ENCODE measurements around the gene SNCA.
A peak's percentile ranks its signal among the peaks of the same experiment; 100 is the strongest.

The SNCA gene

DNA sequence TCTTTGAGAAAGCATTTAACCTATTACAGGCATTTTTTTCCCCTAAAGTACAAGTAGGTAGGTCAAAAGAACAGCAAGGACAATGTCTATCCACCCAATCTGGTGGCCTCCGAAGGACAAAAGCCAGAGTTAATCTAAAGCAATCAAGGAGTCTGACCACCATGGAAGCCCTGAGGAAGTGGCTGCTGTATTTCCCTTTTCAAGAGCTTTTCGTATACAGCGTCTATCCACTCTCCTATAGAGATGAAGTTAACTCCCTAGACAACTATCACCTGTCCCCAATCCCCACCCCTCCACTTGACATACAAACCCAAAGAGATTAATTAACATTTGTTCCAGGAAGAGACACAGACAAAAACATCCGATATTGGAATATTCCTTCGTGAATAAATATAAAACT lies 85.5 kb downstream of the SNCA start:
- no peak overlapping the region for H3K4me2 ChIP-seq (ENCODE audit: low read length)

DNA sequence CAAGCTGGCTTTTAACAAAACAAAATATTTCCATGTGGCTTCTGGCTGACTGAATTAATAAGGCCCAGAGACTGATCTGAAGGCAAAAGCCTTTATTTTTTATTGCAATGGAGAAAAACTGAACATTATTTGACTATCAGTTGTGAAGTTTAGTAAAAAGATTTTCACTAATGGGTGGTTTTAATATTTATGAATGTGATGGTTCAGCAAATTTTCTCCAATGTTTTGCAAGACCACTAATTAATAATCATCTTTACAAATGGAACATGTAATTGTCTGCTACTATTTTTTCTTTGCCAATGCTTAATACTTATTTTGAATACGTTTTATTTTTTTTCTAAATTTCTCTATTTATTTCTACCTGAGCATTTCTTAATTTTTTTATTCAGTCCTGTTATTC lies 90.6 kb downstream of the SNCA start:
- Histone ChIP-seq H3K9me3 (replicated peaks; ENCODE audit: low read length) (no peaks in the 10 kb centered on the region), H3K4me1 (ENCODE audit: control insufficient read depth, insufficient read depth, low read length) (no peaks in the 10 kb centered on the region), H3K36me3 (ENCODE audit: insufficient read depth, low read length) (no peaks in the 10 kb centered on the region), H3K4me2 (ENCODE audit: low read length) (no peak overlapping the region), H3K9ac (ENCODE audit: low read depth, low read length) (no peak overlapping the region), H3K27me3 (ENCODE audit: control insufficient read depth, insufficient read depth, low read length) (no peaks in the 10 kb centered on the region), H3K4me3 (ENCODE audit: low read length) (no peak overlapping the region)

More for the DNA sequence above, 85.5 kb downstream of the SNCA start:
- Histone ChIP-seq H3K9me3 (replicated peaks; ENCODE audit: low read length) (no peaks in the 10 kb centered on the region), H3K4me1 (ENCODE audit: control insufficient read depth, insufficient read depth, low read length) (peaks cover 21% of the 10 kb centered on the region), H3K9ac (ENCODE audit: low read depth, low read length) (no peak overlapping the region), H3K4me3 (ENCODE audit: low read length) (no peak overlapping the region), H3K27me3 (ENCODE audit: control insufficient read depth, insufficient read depth, low read length) (no peaks in the 10 kb centered on the region), H3K36me3 (ENCODE audit: insufficient read depth, low read length) (no peaks in the 10 kb centered on the region)

GRCh38 chr4:89745708-89746107 lies 91.3 kb downstream of the SNCA start:
- Histone ChIP-seq H3K9ac (ENCODE audit: low read depth, low read length) (no peak overlapping the region), H3K27me3 (ENCODE audit: control insufficient read depth, insufficient read depth, low read length) (no peaks in the 10 kb centered on the region), H3K36me3 (ENCODE audit: insufficient read depth, low read length) (no peaks in the 10 kb centered on the region), H3K9me3 (replicated peaks; ENCODE audit: low read length) (no peaks in the 10 kb centered on the region), H3K4me2 (ENCODE audit: low read length) (no peak overlapping the region), H3K4me1 (ENCODE audit: control insufficient read depth, insufficient read depth, low read length) (no peaks in the 10 kb centered on the region), H3K4me3 (ENCODE audit: low read length) (no peak overlapping the region)

DNA sequence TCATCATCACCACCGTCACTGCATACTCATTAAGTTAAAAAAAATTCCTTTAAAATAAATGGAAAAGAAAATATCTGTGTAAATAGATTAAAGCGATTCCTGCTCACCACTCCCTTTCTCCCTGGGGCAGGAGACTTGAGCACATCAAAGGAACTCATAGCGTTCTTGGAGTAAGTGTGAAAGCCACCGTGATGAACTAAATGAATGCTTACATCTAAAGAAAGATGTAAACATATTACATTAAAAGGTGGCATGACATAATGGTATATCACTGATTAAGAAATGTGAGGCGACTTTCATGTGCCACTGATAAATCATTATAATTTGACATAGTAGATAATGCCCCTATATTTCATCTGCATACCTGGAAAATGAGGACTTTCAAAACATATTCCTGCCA lies 92.0 kb downstream of the SNCA start:
- H3K9ac ChIP-seq (ENCODE audit: low read depth, low read length) = no peak overlapping the region
- no peak overlapping the region for H3K4me3 ChIP-seq (ENCODE audit: low read length)
- no peaks in the 10 kb centered on the region for H3K36me3 ChIP-seq (ENCODE audit: insufficient read depth, low read length)
- H3K4me1 ChIP-seq (ENCODE audit: control insufficient read depth, insufficient read depth, low read length) = no peaks in the 10 kb centered on the region
- no peaks in the 10 kb centered on the region for H3K27me3 ChIP-seq (ENCODE audit: control insufficient read depth, insufficient read depth, low read length)
- H3K9me3 ChIP-seq (replicated peaks; ENCODE audit: low read length) = no peaks in the 10 kb centered on the region
- H3K4me2 ChIP-seq (ENCODE audit: low read length) = no peak overlapping the region

DNA sequence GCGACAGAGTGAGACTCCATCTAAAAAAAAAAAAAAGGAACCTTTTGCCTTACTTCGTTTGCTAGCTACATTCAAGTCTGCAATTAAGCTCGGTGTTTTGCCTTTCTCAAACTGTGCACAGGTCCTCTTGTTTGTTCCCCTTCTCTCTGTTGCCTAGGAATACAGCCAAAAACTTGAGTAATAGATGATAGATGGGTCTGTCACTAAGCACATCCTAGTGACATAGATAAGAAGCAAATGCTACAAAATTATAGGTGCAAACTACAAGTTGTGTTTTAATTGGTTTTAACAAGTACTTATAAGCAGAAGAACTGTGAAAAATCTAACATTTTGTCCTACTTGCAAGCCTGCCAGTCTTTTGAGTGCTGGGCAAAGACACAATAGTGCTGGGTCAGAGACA lies 95.2 kb downstream of the SNCA start:
- H3K36me3 ChIP-seq (ENCODE audit: insufficient read depth, low read length) = no peaks in the 10 kb centered on the region
- H3K27me3 ChIP-seq (ENCODE audit: control insufficient read depth, insufficient read depth, low read length) = no peaks in the 10 kb centered on the region
- H3K4me2 ChIP-seq (ENCODE audit: low read length) = no peak overlapping the region
- H3K9me3 ChIP-seq (replicated peaks; ENCODE audit: low read length) = no peaks in the 10 kb centered on the region
- H3K9ac ChIP-seq (ENCODE audit: low read depth, low read length) = no peak overlapping the region
- H3K4me1 ChIP-seq (ENCODE audit: control insufficient read depth, insufficient read depth, low read length) = peaks cover 11% of the 10 kb centered on the region
- H3K4me3 ChIP-seq (ENCODE audit: low read length) = no peak overlapping the region

GRCh38 chr4:89739311-89739988 lies 97.5 kb downstream of the SNCA start:
- H3K4me3 ChIP-seq (ENCODE audit: low read length) = no peak overlapping the region

GRCh38 chr4:89737888-89738287 lies 99.1 kb downstream of the SNCA start:
- Histone ChIP-seq H3K36me3 (ENCODE audit: insufficient read depth, low read length) (no peaks in the 10 kb centered on the region), H3K4me2 (ENCODE audit: low read length) (peak overlapping the region; percentile 19), H3K4me1 (ENCODE audit: control insufficient read depth, insufficient read depth, low read length) (peaks cover 11% of the 10 kb centered on the region), H3K4me3 (ENCODE audit: low read length) (no peak overlapping the region), H3K27me3 (ENCODE audit: control insufficient read depth, insufficient read depth, low read length) (no peaks in the 10 kb centered on the region), H3K9me3 (replicated peaks; ENCODE audit: low read length) (no peaks in the 10 kb centered on the region), H3K9ac (ENCODE audit: low read depth, low read length) (no peak overlapping the region)

More at GRCh38 chr4:89739311-89739988, 97.5 kb downstream of the SNCA start:
- Histone ChIP-seq H3K9me3 (replicated peaks; ENCODE audit: low read length) (no peaks in the 10 kb centered on the region), H3K4me2 (ENCODE audit: low read length) (no peak overlapping the region), H3K27me3 (ENCODE audit: control insufficient read depth, insufficient read depth, low read length) (no peaks in the 10 kb centered on the region), H3K9ac (ENCODE audit: low read depth, low read length) (no peak overlapping the region), H3K4me1 (ENCODE audit: control insufficient read depth, insufficient read depth, low read length) (peaks cover 11% of the 10 kb centered on the region), H3K36me3 (ENCODE audit: insufficient read depth, low read length) (no peaks in the 10 kb centered on the region)

DNA sequence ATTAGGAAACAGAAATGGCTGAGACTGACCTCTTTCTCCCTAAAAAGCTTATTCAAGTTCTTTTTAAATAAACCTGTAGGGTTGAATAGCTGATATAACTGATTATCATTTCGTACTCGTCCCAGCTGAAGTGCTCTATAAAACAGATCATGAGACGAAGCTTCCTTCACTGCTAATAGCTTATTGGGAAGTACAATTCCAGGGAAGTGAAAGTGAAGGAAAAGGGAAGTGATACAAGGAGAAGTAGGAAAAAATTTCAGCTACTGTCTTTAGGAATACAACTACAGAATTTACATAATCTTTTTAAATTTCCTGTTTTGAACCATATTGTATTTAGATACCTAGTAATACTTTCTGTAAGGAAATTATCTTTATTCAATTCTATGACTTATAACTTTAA lies 103.0 kb downstream of the SNCA start:
- Histone ChIP-seq H3K4me3 (ENCODE audit: low read length) (no peak overlapping the region), H3K4me2 (ENCODE audit: low read length) (no peak overlapping the region), H3K36me3 (ENCODE audit: insufficient read depth, low read length) (no peaks in the 10 kb centered on the region), H3K9me3 (replicated peaks; ENCODE audit: low read length) (no peaks in the 10 kb centered on the region), H3K9ac (ENCODE audit: low read depth, low read length) (no peak overlapping the region), H3K27me3 (ENCODE audit: control insufficient read depth, insufficient read depth, low read length) (no peaks in the 10 kb centered on the region), H3K4me1 (ENCODE audit: control insufficient read depth, insufficient read depth, low read length) (peaks cover 11% of the 10 kb centered on the region)

GRCh38 chr4:89727238-89727637 lies 109.7 kb downstream of the SNCA start:
- H3K36me3 ChIP-seq (ENCODE audit: insufficient read depth, low read length) = no peaks in the 10 kb centered on the region
- H3K9me3 ChIP-seq (replicated peaks; ENCODE audit: low read length) = no peaks in the 10 kb centered on the region
- no peaks in the 10 kb centered on the region for H3K27me3 ChIP-seq (ENCODE audit: control insufficient read depth, insufficient read depth, low read length)
- H3K4me3 ChIP-seq (ENCODE audit: low read length) = no peak overlapping the region
- no peak overlapping the region for H3K9ac ChIP-seq (ENCODE audit: low read depth, low read length)
- H3K4me2 ChIP-seq (ENCODE audit: low read length) = no peak overlapping the region
- H3K4me1 ChIP-seq (ENCODE audit: control insufficient read depth, insufficient read depth, low read length) = peaks cover 6% of the 10 kb centered on the region

- Histone ChIP-seq H3K27me3 (ENCODE audit: control insufficient read depth, insufficient read depth, low read length) (no peaks in the 10 kb centered on the region), H3K9me3 (replicated peaks; ENCODE audit: low read length) (no peaks in the 10 kb centered on the region), H3K36me3 (ENCODE audit: insufficient read depth, low read length) (no peaks in the 10 kb centered on the region), H3K9ac (ENCODE audit: low read depth, low read length) (peak overlapping the region; percentile 32), H3K4me1 (ENCODE audit: control insufficient read depth, insufficient read depth, low read length) (peaks cover 6% of the 10 kb centered on the region), H3K4me3 (ENCODE audit: low read length) (no peak overlapping the region), H3K4me2 (ENCODE audit: low read length) (peak overlapping the region; percentile 4)
Measured at GRCh38 chr4:89725268-89725667, 111.7 kb downstream of the SNCA start.

GRCh38 chr4:89724716-89725115 lies 112.2 kb downstream of the SNCA start:
- Histone ChIP-seq H3K9me3 (replicated peaks; ENCODE audit: low read length) (no peaks in the 10 kb centered on the region), H3K4me2 (ENCODE audit: low read length) (peak overlapping the region; percentile 4), H3K27me3 (ENCODE audit: control insufficient read depth, insufficient read depth, low read length) (no peaks in the 10 kb centered on the region), H3K4me1 (ENCODE audit: control insufficient read depth, insufficient read depth, low read length) (peaks cover 6% of the 10 kb centered on the region), H3K4me3 (ENCODE audit: low read length) (no peak overlapping the region), H3K9ac (ENCODE audit: low read depth, low read length) (peak overlapping the region; percentile 32), H3K36me3 (ENCODE audit: insufficient read depth, low read length) (no peaks in the 10 kb centered on the region)

GRCh38 chr4:89723096-89723495 lies 113.9 kb downstream of the SNCA start:
- Histone ChIP-seq H3K4me1 (ENCODE audit: control insufficient read depth, insufficient read depth, low read length) (peaks cover 6% of the 10 kb centered on the region), H3K4me2 (ENCODE audit: low read length) (no peak overlapping the region), H3K9me3 (replicated peaks; ENCODE audit: low read length) (no peaks in the 10 kb centered on the region), H3K36me3 (ENCODE audit: insufficient read depth, low read length) (no peaks in the 10 kb centered on the region), H3K9ac (ENCODE audit: low read depth, low read length) (no peak overlapping the region), H3K4me3 (ENCODE audit: low read length) (no peak overlapping the region), H3K27me3 (ENCODE audit: control insufficient read depth, insufficient read depth, low read length) (no peaks in the 10 kb centered on the region)

Data from skeletal muscle satellite cell (primary cell).